HT1080 (cell line): ENCODE results near the gene IL20RA. TPM values are rescaled to one million over a fixed set of nuclear protein-coding genes. Genes with fewer than 3 reads are reported as not detected.
"Not testable (repeated sequence)": the region's sequence is repeated elsewhere in the genome, so short reads cannot be mapped to it uniquely, and the experiment has no call there.

Source experiments
- DNase-seq: peaks from one replicate; pipeline ENCODE4 v3.0.0-alpha.2; 2015; ENCODE audit warnings: low read depth
- polyA plus RNA-seq, 2 experiments: library from polyadenylated mRNA; depleted of rRNA; stranded (reverse); fragments of >200 nt; gene quantifications; 2 replicates each; pipeline ENCODE4 v1.2.3, GENCODE V29; 2015
- total RNA-seq: library from RNA; depleted of rRNA; stranded (reverse); fragments of >200 nt; shearing (Covaris generic); gene quantifications from 2 replicates; pipeline ENCODE4 v1.2.3, GENCODE V29; 2014; rRNA removed

IL20RA gene
- total RNA-seq: not detected in 2 replicates
- polyA plus RNA-seq (2015; cell fraction: cytosol; rRNA removed): not detected in 2 replicates
- not detected in 2 replicates for polyA plus RNA-seq (2015; cell fraction: nucleus; rRNA removed)

GRCh38 chr6:137044366-137045221 is at the start of gene IL20RA:
Gene IL20RA (minus strand): TSS chr6:137044965. CDS start chr6:137044728, 237 bp downstream.
- no peak for DNase-seq

GRCh38 chr6:137093183-137094069 is 48.7 kb upstream of the IL20RA start:
- DNase-seq: no peak

GRCh38 chr6:137092018-137092417 is 47.3 kb upstream of the IL20RA start:
- no peak for DNase-seq

GRCh38 chr6:137089305-137089704 is 44.5 kb upstream of the IL20RA start:
- no peak for DNase-seq

- DNase-seq: no peak
These were observed 43.1 kb upstream of the IL20RA start for GRCh38 chr6:137087902-137088301.

- DNase-seq: no peak
These were observed 41.3 kb upstream of the IL20RA start for GRCh38 chr6:137086031-137086430.

- no peak for DNase-seq
These were observed 40.3 kb upstream of the IL20RA start for GRCh38 chr6:137084865-137085617.

- no peak for DNase-seq
These were observed 39.3 kb upstream of the IL20RA start for GRCh38 chr6:137084090-137084489.

GRCh38 chr6:137081997-137082396 is 37.2 kb upstream of the IL20RA start:
- no peak for DNase-seq

GRCh38 chr6:137080711-137081110 is 35.9 kb upstream of the IL20RA start:
- DNase-seq: no peak

GRCh38 chr6:137076277-137077068 is 31.7 kb upstream of the IL20RA start:
- peak; percentile 50 for DNase-seq

GRCh38 chr6:137075790-137076189 is 31.0 kb upstream of the IL20RA start:
- not testable (repeated sequence) for DNase-seq

GRCh38 chr6:137070303-137070702 is 25.5 kb upstream of the IL20RA start:
- no peak for DNase-seq

GRCh38 chr6:137067399-137067798 is 22.6 kb upstream of the IL20RA start:
- no peak for DNase-seq

- DNase-seq: no peak
These were observed 13.3 kb upstream of the IL20RA start for GRCh38 chr6:137058037-137058436.

- DNase-seq: peak; percentile 80
These were observed 11.5 kb upstream of the IL20RA start for GRCh38 chr6:137056121-137056880.

GRCh38 chr6:137051790-137052472 is 7.2 kb upstream of the IL20RA start:
- DNase-seq: peak; percentile 8

- no peak for DNase-seq
These were observed 4.3 kb upstream of the IL20RA start for GRCh38 chr6:137049095-137049494.

- DNase-seq: no peak
These were observed 2.2 kb upstream of the IL20RA start for GRCh38 chr6:137046871-137047412.
